Measurements from ENCODE around the gene SPTBN5. TPM values are rescaled to one million over a fixed set of nuclear protein-coding genes. Genes with fewer than 3 reads are reported as not detected.

Gene SPTBN5
- total RNA-seq, 1 donor from 2014 or later: 2.6 TPM

DNA sequence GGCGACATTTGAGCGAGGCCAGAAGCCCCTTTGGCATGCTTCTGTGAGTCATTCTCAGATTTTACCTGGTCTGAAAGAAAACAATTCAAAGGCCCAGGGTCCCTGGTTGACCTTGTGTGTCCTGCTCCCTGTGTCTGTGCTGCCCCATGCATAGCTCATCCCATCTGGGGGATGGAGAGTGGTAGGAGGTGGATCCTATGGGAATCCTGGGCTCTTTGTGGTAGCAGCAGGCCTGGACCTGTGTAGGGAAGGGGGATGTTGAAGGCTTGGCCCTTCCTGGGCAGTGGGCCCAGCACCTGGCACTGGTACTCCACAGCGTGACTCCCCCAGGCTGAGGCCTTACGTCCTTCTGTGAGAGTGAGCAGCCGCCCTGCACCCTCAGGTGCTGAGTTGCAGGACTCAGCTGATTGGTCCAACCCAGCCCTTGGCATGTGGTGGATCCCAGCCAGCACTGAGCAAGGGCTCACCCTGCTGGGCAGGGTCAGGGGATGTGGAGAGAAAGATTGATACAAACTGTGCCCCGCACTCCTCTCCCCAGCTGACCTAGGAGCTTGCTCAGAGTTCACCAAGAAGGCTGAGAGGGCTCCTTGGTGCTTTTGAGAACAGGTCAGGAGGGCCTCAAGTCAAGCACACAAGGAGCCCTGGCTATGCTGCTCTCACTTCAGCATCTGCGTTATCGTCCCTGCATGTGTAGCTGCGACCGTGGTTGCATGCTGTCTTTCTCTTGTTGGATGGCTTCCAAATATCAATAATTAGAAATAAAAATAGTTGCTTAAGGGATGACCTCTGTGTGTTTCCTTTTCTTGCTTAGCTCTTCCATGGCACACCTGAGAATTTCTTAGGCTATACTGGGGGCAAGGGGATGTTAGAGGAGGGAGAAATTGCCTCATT lies 87.3 kb downstream of the SPTBN5 start:
- DNase-seq (ENCODE audit: low read depth in 2 of 2): no peak

DNA sequence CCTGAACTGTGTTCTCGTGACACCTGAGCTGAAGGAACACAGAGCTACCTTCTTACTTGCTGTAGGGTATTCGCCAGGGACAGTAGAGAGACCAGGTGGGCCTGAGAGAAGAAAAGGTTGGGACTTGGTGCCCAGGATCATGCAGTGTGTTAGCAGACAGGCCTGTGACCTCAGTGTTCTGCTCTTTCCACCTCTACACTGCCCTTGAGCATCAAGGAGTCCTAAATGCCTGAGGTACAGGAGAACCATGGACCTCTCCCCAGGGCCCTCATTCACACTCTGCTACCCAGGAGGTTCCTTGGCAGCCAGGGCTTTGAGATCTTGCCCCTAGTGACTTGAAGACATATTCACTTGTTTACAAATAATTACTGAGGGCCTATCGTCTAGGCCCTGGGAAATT lies 88.1 kb downstream of the SPTBN5 start:
- DNase-seq (ENCODE audit: low read depth in 2 of 2): no peak

- peak; percentile 49 to 59 for DNase-seq (ENCODE audit: low read depth in 2 of 2)
These were observed 88.8 kb downstream of the SPTBN5 start for GRCh38 chr15:41804916-41805666.

DNA sequence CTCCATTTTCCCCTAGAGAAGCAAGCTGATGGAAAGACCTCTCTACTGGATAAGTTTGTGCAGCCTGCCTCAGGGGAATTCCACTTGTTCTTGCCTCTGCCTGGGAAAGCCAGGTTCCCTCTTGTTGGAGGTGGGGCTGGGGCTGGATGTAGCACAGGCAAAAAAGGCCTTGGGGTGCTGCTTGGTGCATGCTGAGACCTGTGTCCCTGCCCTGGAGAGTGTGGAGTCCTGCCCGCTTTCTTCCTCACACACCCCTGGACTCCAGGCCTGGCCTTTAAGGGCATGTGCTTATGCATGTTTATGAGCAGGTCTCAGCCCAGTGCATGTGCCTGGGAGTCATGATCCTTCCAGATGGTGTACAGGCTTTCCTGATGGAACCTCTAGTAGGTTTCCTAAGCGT lies 89.5 kb downstream of the SPTBN5 start:
- peak in 1 of 2 donors; percentile 21 for DNase-seq (ENCODE audit: low read depth in 2 of 2)

GRCh38 chr15:41801850-41802455 lies 91.9 kb downstream of the SPTBN5 start:
- peak in 1 of 2 donors; percentile 33 for DNase-seq (ENCODE audit: low read depth in 2 of 2)

GRCh38 chr15:41801185-41801584 lies 92.7 kb downstream of the SPTBN5 start:
- no peak for DNase-seq (ENCODE audit: low read depth in 2 of 2)

GRCh38 chr15:41799488-41799805 lies 94.4 kb downstream of the SPTBN5 start:
- DNase-seq (ENCODE audit: low read depth in 2 of 2): no peak

DNA sequence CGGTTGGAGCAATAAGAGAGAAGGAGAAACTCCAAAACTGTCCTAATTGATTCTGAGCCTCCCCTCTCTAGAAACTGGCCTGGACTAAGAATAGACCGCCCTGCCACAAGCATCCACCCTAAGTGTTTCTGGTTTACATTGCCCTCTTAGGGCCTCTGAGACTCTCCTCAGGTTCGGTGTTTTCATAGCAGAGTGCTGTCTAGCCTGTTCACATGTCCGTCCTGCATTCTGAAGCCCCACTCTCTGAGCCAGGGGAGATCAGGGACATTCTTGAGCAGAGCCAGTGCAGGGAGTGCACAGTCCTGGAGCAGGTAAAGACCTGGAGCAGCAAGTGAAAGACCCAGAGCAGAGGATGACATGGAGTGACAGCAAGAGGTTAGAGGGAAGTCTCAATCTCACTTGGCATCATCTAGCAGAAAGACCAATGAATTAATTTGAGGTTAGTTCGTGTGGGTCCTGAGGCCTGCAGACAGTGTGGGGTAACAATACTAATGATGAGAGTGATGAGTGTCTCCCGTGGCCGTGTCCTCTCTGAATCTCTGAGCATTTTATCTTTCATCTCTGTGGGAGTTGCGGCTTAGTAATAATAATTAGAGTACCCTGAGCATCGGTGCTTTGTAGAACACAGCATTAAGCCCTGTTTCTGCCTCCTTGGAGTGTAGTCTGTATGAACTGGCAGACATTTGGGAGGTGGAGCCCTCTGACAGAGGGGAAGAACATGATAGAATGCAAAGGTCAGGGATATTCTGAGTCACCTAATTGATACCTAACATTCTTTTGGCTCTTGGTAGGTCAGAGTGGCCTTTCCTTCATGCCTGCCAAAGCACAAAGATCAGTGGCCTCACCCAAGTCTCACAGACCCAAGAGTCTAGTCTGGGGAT lies 95.0 kb downstream of the SPTBN5 start:
- no peak for DNase-seq (ENCODE audit: low read depth in 2 of 2)

Other genes starting within 250 kb of the SPTBN5 start
- 15.3 and 31.3 TPM in 2 replicates for gene MGA, start 233.6 kb downstream of the SPTBN5 start, total RNA-seq
- gene MAPKBP1, start 119.6 kb downstream of the SPTBN5 start, total RNA-seq: 7.1 and 8.5 TPM in 2 replicates
- 1.7 and 1.8 TPM in 2 replicates for gene JMJD7, start 66.0 kb downstream of the SPTBN5 start, total RNA-seq
- 0.20 and 0.22 TPM in 2 replicates for gene PLA2G4B, start 55.2 kb downstream of the SPTBN5 start, total RNA-seq
- gene EHD4, start 78.5 kb upstream of the SPTBN5 start, total RNA-seq: 54.6 and 71.7 TPM in 2 replicates
- gene PLA2G4E, start 127.0 kb upstream of the SPTBN5 start, total RNA-seq: not detected in 2 replicates
- gene PLA2G4D, start 200.5 kb upstream of the SPTBN5 start, total RNA-seq: not detected in 2 replicates